HG02938 (cell line): ENCODE data around the gene SLC38A1.
"Not testable (repeated sequence)": the region's sequence is repeated elsewhere in the genome, so short reads cannot be mapped to it uniquely, and the experiment has no call there.

Source experiments
- ATAC-seq: cut with Tn5 transposase; IDR thresholded peaks from one replicate; pipeline ENCODE4 v1.9.1; 2021; ENCODE audit warnings: mild to moderate bottlenecking, moderate library complexity; ENCODE audit not compliant: unreplicated experiment

The SLC38A1 gene

GRCh38 chr12:46265102-46265501 is 3.7 kb downstream of the SLC38A1 start:
- ATAC-seq, result no peak

GRCh38 chr12:46264057-46264456 is 4.8 kb downstream of the SLC38A1 start:
- no peak for ATAC-seq

- ATAC-seq, result no peak
Observed at GRCh38 chr12:46263140-46264016, 5.5 kb downstream of the SLC38A1 start.

GRCh38 chr12:46261646-46262045 is 7.2 kb downstream of the SLC38A1 start:
- no peak for ATAC-seq

GRCh38 chr12:46260913-46261476 is 7.8 kb downstream of the SLC38A1 start:
- ATAC-seq, result no peak

GRCh38 chr12:46260124-46260912 is 8.5 kb downstream of the SLC38A1 start:
- ATAC-seq, result no peak

- no peak for ATAC-seq
Observed at GRCh38 chr12:46259713-46260112, 9.1 kb downstream of the SLC38A1 start.

GRCh38 chr12:46259071-46259470 is 9.8 kb downstream of the SLC38A1 start:
- no peak for ATAC-seq

GRCh38 chr12:46258129-46258528 is 10.7 kb downstream of the SLC38A1 start:
- no peak for ATAC-seq

GRCh38 chr12:46256942-46257341 is 11.9 kb downstream of the SLC38A1 start:
- no peak for ATAC-seq

- ATAC-seq, result no peak
Observed at GRCh38 chr12:46253544-46254162, 15.2 kb downstream of the SLC38A1 start.

- ATAC-seq, result not testable (repeated sequence)
Observed at GRCh38 chr12:46251994-46252393, 16.8 kb downstream of the SLC38A1 start.

- ATAC-seq, result not testable (repeated sequence)
Observed at GRCh38 chr12:46249960-46250359, 18.9 kb downstream of the SLC38A1 start.

GRCh38 chr12:46246021-46246700 is 22.7 kb downstream of the SLC38A1 start:
- ATAC-seq, result no peak

- ATAC-seq, result no peak
Observed at GRCh38 chr12:46244997-46245396, 23.8 kb downstream of the SLC38A1 start.

- no peak for ATAC-seq
Observed at GRCh38 chr12:46244273-46244915, 24.4 kb downstream of the SLC38A1 start.

GRCh38 chr12:46242569-46242968 is 26.3 kb downstream of the SLC38A1 start:
- no peak for ATAC-seq

- ATAC-seq, result no peak
Observed at GRCh38 chr12:46240436-46240835, 28.4 kb downstream of the SLC38A1 start.

GRCh38 chr12:46238821-46239220 is 30.0 kb downstream of the SLC38A1 start:
- ATAC-seq, result no peak
